ENCODE measurements around the gene ZNF79. TPM values are rescaled to one million over a fixed set of nuclear protein-coding genes. Genes with fewer than 3 reads are reported as not detected.

The ZNF79 gene
- total and polyA plus RNA-seq, 2 experiments from 2014 or later: 4.6 to 8.2 TPM

DNA sequence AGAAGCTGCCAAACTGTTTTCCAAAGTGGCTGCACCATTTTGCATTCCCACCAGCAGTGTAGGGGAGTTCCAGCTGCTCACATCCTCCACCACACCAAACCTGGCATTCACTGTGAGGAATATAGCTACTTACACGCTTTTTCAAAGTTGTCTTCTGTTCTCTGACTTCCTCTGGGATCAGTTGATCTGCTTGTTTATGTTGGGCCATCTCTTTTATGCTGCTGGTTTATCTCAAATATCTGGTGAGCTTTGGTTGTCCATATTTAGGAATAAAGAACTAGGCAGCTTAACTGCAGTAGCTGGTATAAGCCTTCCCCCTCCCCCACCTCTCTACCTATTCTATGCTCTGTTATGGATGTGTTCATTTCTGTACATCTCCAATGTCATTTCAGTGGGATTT is 8.5 kb upstream of the ZNF79 start:
- no peak overlapping the region for H3K27ac ChIP-seq

DNA sequence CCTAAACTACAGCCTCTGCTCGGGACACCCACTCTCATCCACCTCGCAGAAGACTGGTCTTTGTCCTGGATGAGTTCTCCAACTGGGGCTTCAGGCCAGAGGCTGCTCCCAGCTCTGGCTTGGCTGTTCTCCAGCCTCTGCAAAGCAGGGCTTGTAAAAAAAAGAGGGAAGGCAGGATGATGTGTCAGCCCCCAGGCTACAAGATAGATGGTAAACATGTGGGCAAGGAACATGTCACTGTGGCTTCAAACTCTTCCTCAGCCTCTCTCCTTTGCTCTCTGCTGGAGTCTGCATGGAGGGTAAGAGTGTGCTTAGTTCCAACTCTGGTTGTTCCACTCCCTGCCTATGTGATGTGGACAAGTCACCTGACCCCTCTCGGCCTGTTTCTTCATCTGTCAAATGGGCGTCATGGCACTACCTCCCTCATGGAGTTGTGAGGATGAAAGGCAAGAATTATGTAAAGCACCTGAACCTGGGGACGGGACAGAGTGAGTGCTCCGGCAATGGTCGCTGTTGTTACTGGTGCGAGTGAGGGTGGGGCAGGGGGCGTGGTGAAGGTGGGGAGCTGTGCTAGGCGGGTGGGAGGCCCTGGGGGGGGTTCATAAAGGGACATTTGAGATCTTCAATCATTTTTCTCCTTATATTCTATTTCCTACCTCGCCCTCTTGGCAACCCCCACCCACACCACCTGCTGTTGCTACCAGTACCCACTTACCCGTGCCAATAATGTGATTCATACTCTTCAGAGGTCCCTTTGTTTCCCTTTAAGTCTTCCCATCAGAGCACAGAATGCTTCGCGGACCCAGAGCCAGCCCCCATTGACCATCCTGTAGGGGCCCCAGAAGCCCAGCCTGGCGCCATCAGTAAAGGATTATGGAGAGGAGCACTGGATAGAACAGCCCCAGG is 6.8 kb upstream of the ZNF79 start:
- TF ChIP-seq, protein P1, sequence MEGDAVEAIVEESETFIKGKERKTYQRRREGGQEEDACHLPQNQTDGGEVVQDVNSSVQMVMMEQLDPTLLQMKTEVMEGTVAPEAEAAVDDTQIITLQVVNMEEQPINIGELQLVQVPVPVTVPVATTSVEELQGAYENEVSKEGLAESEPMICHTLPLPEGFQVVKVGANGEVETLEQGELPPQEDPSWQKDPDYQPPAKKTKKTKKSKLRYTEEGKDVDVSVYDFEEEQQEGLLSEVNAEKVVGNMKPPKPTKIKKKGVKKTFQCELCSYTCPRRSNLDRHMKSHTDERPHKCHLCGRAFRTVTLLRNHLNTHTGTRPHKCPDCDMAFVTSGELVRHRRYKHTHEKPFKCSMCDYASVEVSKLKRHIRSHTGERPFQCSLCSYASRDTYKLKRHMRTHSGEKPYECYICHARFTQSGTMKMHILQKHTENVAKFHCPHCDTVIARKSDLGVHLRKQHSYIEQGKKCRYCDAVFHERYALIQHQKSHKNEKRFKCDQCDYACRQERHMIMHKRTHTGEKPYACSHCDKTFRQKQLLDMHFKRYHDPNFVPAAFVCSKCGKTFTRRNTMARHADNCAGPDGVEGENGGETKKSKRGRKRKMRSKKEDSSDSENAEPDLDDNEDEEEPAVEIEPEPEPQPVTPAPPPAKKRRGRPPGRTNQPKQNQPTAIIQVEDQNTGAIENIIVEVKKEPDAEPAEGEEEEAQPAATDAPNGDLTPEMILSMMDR (IDR thresholded peaks at IDR 0.05; ENCODE audit: low read depth, low read length): no peak
- Histone ChIP-seq H3K4me1 (ENCODE audit: low read depth) (peaks cover 21% of the 10 kb centered on the region), H3K27me3 (no peaks in the 10 kb centered on the region), H3K27ac (no peak overlapping the region), H3K4me3 (no peak overlapping the region), H3K9me3 (ENCODE audit: low read depth) (no peaks in the 10 kb centered on the region), H3K36me3 (no peaks in the 10 kb centered on the region)
- peak in 1 of 2 donors; percentile 26 for DNase-seq (ENCODE audit: low read depth in 1 of 2, low spot score in 1 of 2)

More for the DNA sequence above, 8.5 kb upstream of the ZNF79 start:
- no peak for DNase-seq (ENCODE audit: low read depth in 1 of 2, low spot score in 1 of 2)
- TF ChIP-seq, protein P1 (IDR thresholded peaks at IDR 0.05; ENCODE audit: low read depth, low read length): no peak
- H3K36me3 ChIP-seq: no peaks in the 10 kb centered on the region
- H3K4me3 ChIP-seq: no peak overlapping the region
- H3K9me3 ChIP-seq (ENCODE audit: low read depth): no peaks in the 10 kb centered on the region
- H3K4me1 ChIP-seq (ENCODE audit: low read depth): peaks cover 15% of the 10 kb centered on the region
- no peaks in the 10 kb centered on the region for H3K27me3 ChIP-seq

DNA sequence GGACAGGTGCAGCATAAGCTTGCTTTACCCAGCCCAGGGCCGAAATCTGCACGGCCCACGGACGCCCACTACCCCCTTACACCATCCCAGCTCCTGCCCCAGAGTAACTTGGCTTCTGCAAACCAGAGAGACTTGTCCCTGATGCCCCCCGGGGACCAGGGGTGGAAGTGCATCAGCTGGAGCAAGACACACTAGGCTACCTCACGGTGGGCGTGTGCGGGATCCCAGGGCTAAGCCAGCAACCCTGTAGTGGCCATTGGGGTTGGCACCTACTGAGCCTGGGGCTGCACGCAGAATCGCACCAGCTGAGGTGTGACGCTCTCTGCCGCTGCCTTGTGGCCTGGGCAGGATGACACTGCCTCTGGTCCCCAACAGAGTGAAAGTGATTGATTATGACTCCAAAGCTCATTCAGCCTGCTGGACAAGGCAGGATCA is 6.1 kb upstream of the ZNF79 start:
- Histone ChIP-seq H3K27me3 (no peaks in the 10 kb centered on the region), H3K4me1 (ENCODE audit: low read depth) (peaks cover 27% of the 10 kb centered on the region), H3K36me3 (no peaks in the 10 kb centered on the region), H3K4me3 (no peak overlapping the region), H3K27ac (no peak overlapping the region), H3K9me3 (ENCODE audit: low read depth) (no peaks in the 10 kb centered on the region)
- peak; percentile 12 to 37 for DNase-seq (ENCODE audit: low read depth in 1 of 2, low spot score in 1 of 2)
- TF ChIP-seq, protein P1 (IDR thresholded peaks at IDR 0.05; ENCODE audit: low read depth, low read length): no peak

DNA sequence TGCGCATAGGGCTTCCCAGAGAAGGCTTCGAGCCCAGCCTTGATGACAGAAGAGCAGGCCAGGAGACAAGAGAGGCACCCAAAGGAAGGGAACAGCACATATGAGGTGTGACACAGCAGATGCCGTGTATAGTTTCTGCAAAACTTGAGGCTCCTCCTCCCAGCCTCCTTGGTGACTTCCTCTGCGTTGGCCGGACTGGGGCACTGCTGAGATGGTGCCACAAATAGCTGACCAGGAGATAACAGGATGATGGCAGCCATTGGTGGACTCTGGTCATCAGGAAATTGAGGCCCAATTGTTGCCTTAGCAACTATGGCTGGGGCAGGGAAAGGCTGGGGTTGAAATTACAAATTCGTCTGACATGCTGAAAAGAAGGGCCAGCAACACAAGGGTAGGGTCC is 4.8 kb upstream of the ZNF79 start:
- Histone ChIP-seq H3K27me3 (no peaks in the 10 kb centered on the region), H3K4me1 (ENCODE audit: low read depth) (peaks cover 31% of the 10 kb centered on the region), H3K9me3 (ENCODE audit: low read depth) (no peaks in the 10 kb centered on the region), H3K27ac (peak overlapping the region; percentile 31), H3K4me3 (no peak overlapping the region), H3K36me3 (no peaks in the 10 kb centered on the region)
- DNase-seq (ENCODE audit: low read depth in 1 of 2, low spot score in 1 of 2): no peak
- TF ChIP-seq, protein P1 (IDR thresholded peaks at IDR 0.05; ENCODE audit: low read depth, low read length): no peak

DNA sequence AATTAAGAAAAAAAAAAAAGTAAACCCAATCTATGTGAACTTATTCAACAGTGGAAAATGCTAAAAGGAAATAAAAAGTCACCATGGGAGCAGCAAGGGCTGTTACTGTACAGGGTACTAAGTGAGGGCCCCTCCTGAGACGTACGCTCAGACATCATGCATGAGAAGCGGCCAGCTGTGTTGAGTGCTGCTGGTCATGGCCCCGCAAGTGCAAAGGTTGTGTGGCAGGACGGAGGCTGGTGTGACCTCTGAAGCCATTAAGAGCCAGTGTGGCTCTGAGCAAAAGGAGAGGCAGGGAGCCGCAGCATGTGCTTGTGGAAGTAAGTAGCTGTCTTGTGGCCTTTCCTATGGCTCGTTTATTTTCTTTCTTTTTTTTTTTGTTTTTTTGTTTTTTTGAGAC is 3.1 kb upstream of the ZNF79 start:
- TF ChIP-seq, protein P1 (IDR thresholded peaks at IDR 0.05; ENCODE audit: low read depth, low read length): no peak
- H3K4me3 ChIP-seq: no peak overlapping the region
- no peak for DNase-seq (ENCODE audit: low read depth in 1 of 2, low spot score in 1 of 2)
- no peaks in the 10 kb centered on the region for H3K9me3 ChIP-seq (ENCODE audit: low read depth)
- peaks cover 35% of the 10 kb centered on the region for H3K4me1 ChIP-seq (ENCODE audit: low read depth)
- no peak overlapping the region for H3K27ac ChIP-seq
- H3K27me3 ChIP-seq: no peaks in the 10 kb centered on the region
- H3K36me3 ChIP-seq: no peaks in the 10 kb centered on the region
